Measurements from ENCODE around the gene BAHCC1.

DNA sequence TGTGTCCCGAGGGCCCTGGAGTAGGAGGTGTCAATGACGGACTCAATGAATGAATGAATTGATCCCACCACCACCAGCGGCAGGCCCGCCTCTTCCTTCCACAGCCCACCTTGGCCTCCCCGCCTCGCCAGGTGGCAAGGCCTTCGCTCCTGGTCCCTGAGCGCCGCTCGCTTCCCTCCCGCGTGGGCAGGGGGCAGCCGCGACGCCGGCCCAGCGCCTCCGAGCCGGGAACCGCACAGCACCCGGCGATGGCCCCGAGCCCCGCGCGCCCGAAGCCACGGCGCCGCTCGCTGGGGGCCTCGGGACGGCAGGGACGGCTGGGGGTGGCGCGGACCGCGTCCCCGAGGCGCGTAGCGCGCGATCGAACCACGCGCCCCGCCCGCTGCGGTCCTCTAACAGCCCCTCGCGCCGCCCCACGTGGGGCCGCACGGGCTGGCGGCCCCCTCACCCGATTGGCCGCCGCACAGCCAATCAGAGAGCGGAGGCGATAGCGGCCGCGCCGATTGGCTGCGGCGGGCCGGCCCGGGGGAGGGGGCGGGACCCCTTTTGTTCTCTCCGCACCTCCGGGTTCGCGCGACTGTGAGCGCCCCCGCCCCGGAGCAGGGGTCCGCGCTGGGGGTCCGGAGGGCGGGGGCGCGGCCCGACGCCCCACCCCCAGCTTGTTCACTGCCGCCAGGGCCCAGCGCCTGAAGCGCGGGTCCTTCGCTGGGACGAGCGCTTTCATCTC lies 86.0 kb downstream of the BAHCC1 start:
- TF ChIP-seq TCF3 (IDR thresholded peaks at IDR 0.05; ENCODE audit: borderline replicate concordance, insufficient read depth, low read depth, low read length) (no peak), BHLHE40 (IDR thresholded peaks at IDR 0.05; ENCODE audit: borderline replicate concordance in 1 of 2, low read depth in 2 of 2, low read length in 1 of 2) (no peak), POLR2A (IDR thresholded peaks at IDR 0.05; ENCODE audit: low read depth, low read length) (no peak), TCF7 (IDR thresholded peaks at IDR 0.05; ENCODE audit: borderline replicate concordance) (no peak), ESRRA (IDR thresholded peaks at IDR 0.05; ENCODE audit: low read length) (no peak), TAF1 (IDR thresholded peaks at IDR 0.05; ENCODE audit: borderline replicate concordance, low read depth, low read length) (no peak), SMAD1 (IDR thresholded peaks at IDR 0.05; ENCODE audit: low read depth, partially characterized antibody) (no peak), CREM (IDR thresholded peaks at IDR 0.05; ENCODE audit: low read depth) (no peak), SMARCA5 (IDR thresholded peaks at IDR 0.05) (no peak), SREBF1 (IDR thresholded peaks at IDR 0.05; ENCODE audit: low read length) (no peak)
- TF ChIP-seq, protein P1, sequence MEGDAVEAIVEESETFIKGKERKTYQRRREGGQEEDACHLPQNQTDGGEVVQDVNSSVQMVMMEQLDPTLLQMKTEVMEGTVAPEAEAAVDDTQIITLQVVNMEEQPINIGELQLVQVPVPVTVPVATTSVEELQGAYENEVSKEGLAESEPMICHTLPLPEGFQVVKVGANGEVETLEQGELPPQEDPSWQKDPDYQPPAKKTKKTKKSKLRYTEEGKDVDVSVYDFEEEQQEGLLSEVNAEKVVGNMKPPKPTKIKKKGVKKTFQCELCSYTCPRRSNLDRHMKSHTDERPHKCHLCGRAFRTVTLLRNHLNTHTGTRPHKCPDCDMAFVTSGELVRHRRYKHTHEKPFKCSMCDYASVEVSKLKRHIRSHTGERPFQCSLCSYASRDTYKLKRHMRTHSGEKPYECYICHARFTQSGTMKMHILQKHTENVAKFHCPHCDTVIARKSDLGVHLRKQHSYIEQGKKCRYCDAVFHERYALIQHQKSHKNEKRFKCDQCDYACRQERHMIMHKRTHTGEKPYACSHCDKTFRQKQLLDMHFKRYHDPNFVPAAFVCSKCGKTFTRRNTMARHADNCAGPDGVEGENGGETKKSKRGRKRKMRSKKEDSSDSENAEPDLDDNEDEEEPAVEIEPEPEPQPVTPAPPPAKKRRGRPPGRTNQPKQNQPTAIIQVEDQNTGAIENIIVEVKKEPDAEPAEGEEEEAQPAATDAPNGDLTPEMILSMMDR (IDR thresholded peaks at IDR 0.05 in 2 of 3, conservative IDR thresholded peaks at IDR 0.05 in 1 of 3; ENCODE audit: control insufficient read depth in 2 of 3, extremely low read depth in 1 of 3, insufficient read depth in 1 of 3, low read depth in 3 of 3, low read length in 3 of 3): no peak
- TF ChIP-seq, protein P2, sequence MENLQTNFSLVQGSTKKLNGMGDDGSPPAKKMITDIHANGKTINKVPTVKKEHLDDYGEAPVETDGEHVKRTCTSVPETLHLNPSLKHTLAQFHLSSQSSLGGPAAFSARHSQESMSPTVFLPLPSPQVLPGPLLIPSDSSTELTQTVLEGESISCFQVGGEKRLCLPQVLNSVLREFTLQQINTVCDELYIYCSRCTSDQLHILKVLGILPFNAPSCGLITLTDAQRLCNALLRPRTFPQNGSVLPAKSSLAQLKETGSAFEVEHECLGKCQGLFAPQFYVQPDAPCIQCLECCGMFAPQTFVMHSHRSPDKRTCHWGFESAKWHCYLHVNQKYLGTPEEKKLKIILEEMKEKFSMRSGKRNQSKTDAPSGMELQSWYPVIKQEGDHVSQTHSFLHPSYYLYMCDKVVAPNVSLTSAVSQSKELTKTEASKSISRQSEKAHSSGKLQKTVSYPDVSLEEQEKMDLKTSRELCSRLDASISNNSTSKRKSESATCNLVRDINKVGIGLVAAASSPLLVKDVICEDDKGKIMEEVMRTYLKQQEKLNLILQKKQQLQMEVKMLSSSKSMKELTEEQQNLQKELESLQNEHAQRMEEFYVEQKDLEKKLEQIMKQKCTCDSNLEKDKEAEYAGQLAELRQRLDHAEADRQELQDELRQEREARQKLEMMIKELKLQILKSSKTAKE (IDR thresholded peaks at IDR 0.05; ENCODE audit: low read depth, poor library complexity, severe bottlenecking): no peak
- TF ChIP-seq, protein P3, sequence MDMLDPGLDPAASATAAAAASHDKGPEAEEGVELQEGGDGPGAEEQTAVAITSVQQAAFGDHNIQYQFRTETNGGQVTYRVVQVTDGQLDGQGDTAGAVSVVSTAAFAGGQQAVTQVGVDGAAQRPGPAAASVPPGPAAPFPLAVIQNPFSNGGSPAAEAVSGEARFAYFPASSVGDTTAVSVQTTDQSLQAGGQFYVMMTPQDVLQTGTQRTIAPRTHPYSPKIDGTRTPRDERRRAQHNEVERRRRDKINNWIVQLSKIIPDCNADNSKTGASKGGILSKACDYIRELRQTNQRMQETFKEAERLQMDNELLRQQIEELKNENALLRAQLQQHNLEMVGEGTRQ (IDR thresholded peaks at IDR 0.05; ENCODE audit: borderline replicate concordance, low read depth, low read length): no peak
